Glomerular visceral epithelial cell (primary cell): ENCODE results near the gene SLC52A1.

Experiments
- DNase-seq: peaks from one replicate; pipeline ENCODE4 v3.0.0-alpha.2; 2016; ENCODE audit errors: extremely low spot score

Gene SLC52A1

GRCh38 chr17:4987767-4988567, 47.3 kb downstream of the SLC52A1 start:
- no peak for DNase-seq

GRCh38 chr17:4986951-4987766, 48.1 kb downstream of the SLC52A1 start, which contains the start of gene CAMTA2:
TSS of gene CAMTA2 (minus strand) at chr17:4987675. CDS start at chr17:4986222, 1,453 bp downstream.
- DNase-seq = peak; percentile 83

DNA sequence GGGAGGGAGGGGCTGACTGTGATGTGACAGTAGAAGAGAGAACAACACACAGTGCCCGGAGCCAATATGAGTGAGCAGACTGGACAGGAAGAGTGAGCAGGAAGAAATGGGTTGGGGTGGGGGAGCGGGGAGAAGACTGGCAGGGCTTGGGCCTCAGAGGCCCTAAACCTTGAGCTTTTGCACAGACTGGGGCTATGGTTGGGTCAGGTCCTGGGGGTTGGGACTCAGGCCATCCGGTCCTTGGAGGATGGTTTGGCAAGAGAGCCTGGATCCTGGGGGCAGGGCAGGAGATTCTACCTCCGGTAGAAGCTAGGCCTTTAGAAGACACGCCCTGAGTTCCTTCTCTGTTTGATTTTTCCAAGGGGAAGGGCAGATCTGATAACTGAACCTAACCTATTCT, 48.8 kb downstream of the SLC52A1 start:
- no peak for DNase-seq
